HepG2 (cell line): ENCODE data around the gene DPH2. TPM values are rescaled to one million over a fixed set of nuclear protein-coding genes. Genes with fewer than 3 reads are reported as not detected.
A peak's percentile ranks its signal among the peaks of the same experiment; 100 is the strongest.

Experiments used
- DR1 ChIP-seq: sonication (generic); formaldehyde crosslinking; IDR thresholded peaks from 2 replicates; pipeline ENCODE4 v1.8.0; 2021; ENCODE audit warnings: mild to moderate bottlenecking, missing genetic modification reagents, inconsistent platforms
- HNRNPUL1 ChIP-seq: fragments of 200-400 bp; formaldehyde crosslinking; IDR thresholded peaks from 2 replicates; pipeline ENCODE4 v1.6.1; 2017; ENCODE audit warnings: low read depth, mild to moderate bottlenecking, low read length, moderate library complexity
- IRF2 ChIP-seq: IDR thresholded peaks from 2 replicates; pipeline ENCODE4 v1.6.1; 2018; ENCODE audit warnings: missing genetic modification reagents, missing compliant biosample characterization
- MEIS2 ChIP-seq: sonication (generic); formaldehyde crosslinking; IDR thresholded peaks from 2 replicates; pipeline ENCODE4 v1.9.0; 2021; ENCODE audit warnings: mild to moderate bottlenecking, missing genetic modification reagents
- NFYC ChIP-seq: IDR thresholded peaks from 2 replicates; pipeline ENCODE4 v1.6.1; 2016; ENCODE audit warnings: missing genetic modification reagents, missing compliant biosample characterization
- SIN3B ChIP-seq: fragments of 150-350 bp; IDR thresholded peaks from 2 replicates; pipeline ENCODE4 v1.6.1; 2014; ENCODE audit warnings: low read length
- TEAD3 ChIP-seq: optimal IDR thresholded peaks from 2 replicates; pipeline ENCODE3; 2016; ENCODE audit warnings: borderline replicate concordance
- THRA ChIP-seq: sonication (generic); formaldehyde crosslinking; IDR thresholded peaks from 2 replicates; pipeline ENCODE4 v1.4.0; 2020; ENCODE audit warnings: missing genetic modification reagents, borderline replicate concordance
- ZBTB46 ChIP-seq: sonication (generic); formaldehyde crosslinking; IDR thresholded peaks from 2 replicates; pipeline ENCODE4 v1.4.0; 2020; ENCODE audit warnings: mild to moderate bottlenecking, missing genetic modification reagents, borderline replicate concordance
- ZNF235 ChIP-seq: sonication (generic); formaldehyde crosslinking; IDR thresholded peaks from 2 replicates; pipeline ENCODE4 v1.8.1; 2023; ENCODE audit warnings: mild to moderate bottlenecking, missing genetic modification reagents, borderline replicate concordance
- ZNF546 ChIP-seq: sonication (generic); formaldehyde crosslinking; conservative IDR thresholded peaks from 2 replicates; pipeline ENCODE4 v1.8.1; 2023; ENCODE audit warnings: mild to moderate bottlenecking, missing genetic modification reagents
- ZNF549 ChIP-seq: sonication (generic); formaldehyde crosslinking; IDR thresholded peaks from 2 replicates; pipeline ENCODE4 v1.5.0; 2020; ENCODE audit warnings: missing genetic modification reagents
- ZNF619 ChIP-seq: sonication (generic); formaldehyde crosslinking; IDR thresholded peaks from 2 replicates; pipeline ENCODE4 v1.4.0; 2020; ENCODE audit warnings: mild to moderate bottlenecking, missing genetic modification reagents
- ZNF737 ChIP-seq: sonication (generic); formaldehyde crosslinking; IDR thresholded peaks from 2 replicates; pipeline ENCODE4 v1.5.0; 2020; ENCODE audit warnings: missing genetic modification reagents, mild to moderate bottlenecking, borderline replicate concordance
- polyA plus RNA-seq, 8 experiments: library from polyadenylated mRNA; depleted of rRNA in 3 of 8; stranded (reverse) in 7 of 8; unstranded in 1 of 8; fragments of >200 nt; fragmentation: Illumina TruSeq in 4 of 8; extraction: Trizol in 4 of 8; gene quantifications; 2 replicates each; pipeline versions ENCODE4 v1.2.1 to v1.2.3, GENCODE V29; 2011 to 2016; ENCODE audit warnings: low read depth in 4 of 8, missing spikeins in 1 of 8, mixed read lengths in 1 of 8; ENCODE audit not compliant: insufficient read depth in 1 of 8
- total RNA-seq, 5 experiments: library from RNA; depleted of rRNA; stranded (reverse); fragments of >200 nt; fragmentation: Illumina TruSeq; extraction: Trizol; gene quantifications; 2 replicates each; pipeline ENCODE4 v1.2.3, GENCODE V29; 2016; ENCODE audit warnings: low read depth in 1 of 5
- TF ChIP-seq, protein P1 (sequence below): sonication (generic); formaldehyde crosslinking; conservative IDR thresholded peaks from 2 replicates; pipeline ENCODE4 v1.8.0; 2022; ENCODE audit warnings: mild to moderate bottlenecking, moderate library complexity, missing genetic modification reagents
- TF ChIP-seq, protein P2 (sequence below): sonication (generic); formaldehyde crosslinking; IDR thresholded peaks from 2 replicates; pipeline ENCODE4 v1.4.0; 2020; ENCODE audit warnings: missing genetic modification reagents
- TF ChIP-seq, protein P3 (sequence below): sonication (generic); formaldehyde crosslinking; IDR thresholded peaks from 2 replicates; pipeline ENCODE4 v1.4.0; 2020; ENCODE audit warnings: missing genetic modification reagents, borderline replicate concordance

Gene DPH2
- total and polyA plus RNA-seq, 2 of the 13 experiments (the other 11 are each of a cell fraction or from before 2014, with no cell fraction given), result 32.2 to 38.3 TPM

DNA sequence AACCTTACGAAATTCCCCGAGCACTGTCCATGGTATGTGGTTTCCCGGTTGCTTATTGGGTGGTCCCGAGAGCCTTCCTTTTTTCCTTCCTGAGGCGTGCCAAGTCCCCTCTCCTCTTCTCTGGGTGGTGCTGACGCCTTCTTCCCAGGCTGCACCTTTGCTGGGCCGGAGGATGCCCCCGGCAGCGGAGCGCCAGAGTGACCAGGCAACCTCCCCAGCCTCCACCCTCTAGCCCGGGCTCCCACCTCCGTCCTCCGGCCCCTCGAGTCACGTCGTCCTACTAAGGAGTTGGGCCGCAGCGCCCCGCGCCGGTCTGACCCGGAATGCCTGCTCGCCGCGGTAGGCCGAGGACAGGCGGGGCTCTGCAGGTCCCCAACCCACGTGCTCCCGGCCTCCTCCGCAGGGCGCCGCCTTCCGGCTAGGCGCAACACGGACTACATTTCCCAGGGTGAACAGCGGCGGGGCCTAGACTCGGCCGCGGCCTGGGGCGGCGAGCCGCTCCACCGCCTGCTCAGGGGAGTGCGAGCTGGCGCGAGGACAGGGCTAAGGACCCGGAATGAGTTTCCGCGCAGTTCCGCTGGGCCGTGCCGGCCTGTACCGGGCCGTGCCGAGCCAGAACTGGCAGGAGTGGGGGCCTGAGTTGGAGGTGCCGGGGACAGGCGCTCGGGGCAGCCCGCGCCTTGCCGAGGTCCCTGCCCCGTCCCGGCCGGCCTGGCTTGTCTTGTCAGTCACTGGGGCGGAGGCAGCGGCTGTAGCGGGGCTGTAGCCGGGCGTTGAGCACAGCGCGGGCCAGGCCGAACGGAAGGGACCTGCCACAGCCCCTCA is 23.4 kb upstream of the DPH2 start, which contains the start of gene IPO13 (continued):
- TF ChIP-seq NFYC (CRISPR knock-in tag) (peak; percentile 43; the same call in 1 of the 2 replicates), THRA (CRISPR knock-in tag) (peak; percentile 62), HNRNPUL1 (no peak), SIN3B (no peak), ZNF235 (peak; percentile 93; the same call in 1 of the 2 replicates), ZBTB46 (peak; percentile 29; the same call in 1 of the 2 replicates), ZNF549 (CRISPR knock-in tag) (no peak; the same call in 1 of the 2 replicates), IRF2 (CRISPR knock-in tag) (peak; percentile 95), ZNF737 (CRISPR knock-in tag) (no peak), ZNF546 (CRISPR knock-in tag) (peak; percentile 81; the same call in 1 of the 2 replicates), TEAD3 (CRISPR knock-in tag) (peak; percentile 92), ZNF619 (peak; percentile 98; the same call in 1 of the 2 replicates), DR1 (CRISPR knock-in tag) (peak; percentile 89), MEIS2 (peak; percentile 80; the same call in 1 of the 2 replicates)
- TF ChIP-seq, protein P1, sequence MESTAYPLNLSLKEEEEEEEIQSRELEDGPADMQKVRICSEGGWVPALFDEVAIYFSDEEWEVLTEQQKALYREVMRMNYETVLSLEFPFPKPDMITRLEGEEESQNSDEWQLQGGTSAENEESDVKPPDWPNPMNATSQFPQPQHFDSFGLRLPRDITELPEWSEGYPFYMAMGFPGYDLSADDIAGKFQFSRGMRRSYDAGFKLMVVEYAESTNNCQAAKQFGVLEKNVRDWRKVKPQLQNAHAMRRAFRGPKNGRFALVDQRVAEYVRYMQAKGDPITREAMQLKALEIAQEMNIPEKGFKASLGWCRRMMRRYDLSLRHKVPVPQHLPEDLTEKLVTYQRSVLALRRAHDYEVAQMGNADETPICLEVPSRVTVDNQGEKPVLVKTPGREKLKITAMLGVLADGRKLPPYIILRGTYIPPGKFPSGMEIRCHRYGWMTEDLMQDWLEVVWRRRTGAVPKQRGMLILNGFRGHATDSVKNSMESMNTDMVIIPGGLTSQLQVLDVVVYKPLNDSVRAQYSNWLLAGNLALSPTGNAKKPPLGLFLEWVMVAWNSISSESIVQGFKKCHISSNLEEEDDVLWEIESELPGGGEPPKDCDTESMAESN, result peak; percentile 90
- TF ChIP-seq, protein P2, sequence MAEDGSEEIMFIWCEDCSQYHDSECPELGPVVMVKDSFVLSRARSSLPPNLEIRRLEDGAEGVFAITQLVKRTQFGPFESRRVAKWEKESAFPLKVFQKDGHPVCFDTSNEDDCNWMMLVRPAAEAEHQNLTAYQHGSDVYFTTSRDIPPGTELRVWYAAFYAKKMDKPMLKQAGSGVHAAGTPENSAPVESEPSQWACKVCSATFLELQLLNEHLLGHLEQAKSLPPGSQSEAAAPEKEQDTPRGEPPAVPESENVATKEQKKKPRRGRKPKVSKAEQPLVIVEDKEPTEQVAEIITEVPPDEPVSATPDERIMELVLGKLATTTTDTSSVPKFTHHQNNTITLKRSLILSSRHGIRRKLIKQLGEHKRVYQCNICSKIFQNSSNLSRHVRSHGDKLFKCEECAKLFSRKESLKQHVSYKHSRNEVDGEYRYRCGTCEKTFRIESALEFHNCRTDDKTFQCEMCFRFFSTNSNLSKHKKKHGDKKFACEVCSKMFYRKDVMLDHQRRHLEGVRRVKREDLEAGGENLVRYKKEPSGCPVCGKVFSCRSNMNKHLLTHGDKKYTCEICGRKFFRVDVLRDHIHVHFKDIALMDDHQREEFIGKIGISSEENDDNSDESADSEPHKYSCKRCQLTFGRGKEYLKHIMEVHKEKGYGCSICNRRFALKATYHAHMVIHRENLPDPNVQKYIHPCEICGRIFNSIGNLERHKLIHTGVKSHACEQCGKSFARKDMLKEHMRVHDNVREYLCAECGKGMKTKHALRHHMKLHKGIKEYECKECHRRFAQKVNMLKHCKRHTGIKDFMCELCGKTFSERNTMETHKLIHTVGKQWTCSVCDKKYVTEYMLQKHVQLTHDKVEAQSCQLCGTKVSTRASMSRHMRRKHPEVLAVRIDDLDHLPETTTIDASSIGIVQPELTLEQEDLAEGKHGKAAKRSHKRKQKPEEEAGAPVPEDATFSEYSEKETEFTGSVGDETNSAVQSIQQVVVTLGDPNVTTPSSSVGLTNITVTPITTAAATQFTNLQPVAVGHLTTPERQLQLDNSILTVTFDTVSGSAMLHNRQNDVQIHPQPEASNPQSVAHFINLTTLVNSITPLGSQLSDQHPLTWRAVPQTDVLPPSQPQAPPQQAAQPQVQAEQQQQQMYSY, result no peak
- TF ChIP-seq, protein P3, sequence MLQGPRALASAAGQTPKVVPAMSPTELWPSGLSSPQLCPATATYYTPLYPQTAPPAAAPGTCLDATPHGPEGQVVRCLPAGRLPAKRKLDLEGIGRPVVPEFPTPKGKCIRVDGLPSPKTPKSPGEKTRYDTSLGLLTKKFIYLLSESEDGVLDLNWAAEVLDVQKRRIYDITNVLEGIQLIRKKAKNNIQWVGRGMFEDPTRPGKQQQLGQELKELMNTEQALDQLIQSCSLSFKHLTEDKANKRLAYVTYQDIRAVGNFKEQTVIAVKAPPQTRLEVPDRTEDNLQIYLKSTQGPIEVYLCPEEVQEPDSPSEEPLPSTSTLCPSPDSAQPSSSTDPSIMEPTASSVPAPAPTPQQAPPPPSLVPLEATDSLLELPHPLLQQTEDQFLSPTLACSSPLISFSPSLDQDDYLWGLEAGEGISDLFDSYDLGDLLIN (CRISPR knock-in tag), result no peak
